Skin epidermis (tissue), 12 donors: Measurements from ENCODE around the gene MYCBPAP.

Experiments
- H3K27ac ChIP-seq, 21 experiments: fragments of 200-600 bp; sonication (generic) in 11 of 21; one replicate each; pipeline ENCODE4 v1.5.0; 2020; ENCODE audit warnings: mild to moderate bottlenecking in 3 of 21, inconsistent platforms in 2 of 21, moderate library complexity in 2 of 21
- H3K4me3 ChIP-seq, 7 experiments: fragments of 200-600 bp; sonication (generic) in 2 of 7; one replicate each; pipeline ENCODE4 v1.5.0; 2020; ENCODE audit warnings: inconsistent platforms in 2 of 7, mild to moderate bottlenecking in 2 of 7, moderate library complexity in 1 of 7

Gene MYCBPAP

GRCh38 chr17:50533720-50534148, 25.5 kb downstream of the MYCBPAP start:
- peak overlapping the region; percentile 22 to 55 (median 36) for H3K4me3 ChIP-seq
- peak overlapping the region in 19 of 21 experiments; percentile 35 to 86 (median 74) for H3K27ac ChIP-seq

GRCh38 chr17:50534222-50534978, 26.2 kb downstream of the MYCBPAP start:
- peak overlapping the region; percentile 22 to 55 (median 36) for H3K4me3 ChIP-seq
- H3K27ac ChIP-seq: peak overlapping the region in 19 of 21 experiments; percentile 35 to 86 (median 74)

- Histone ChIP-seq H3K27ac (peak overlapping the region in 17 of 21 experiments; percentile 40 to 86 (median 74)), H3K4me3 (peak overlapping the region; percentile 1 to 55 (median 36))
These were observed 26.7 kb downstream of the MYCBPAP start for GRCh38 chr17:50534979-50535326.

- Histone ChIP-seq H3K27ac (peak overlapping the region in 5 of 21 experiments; percentile 74 to 85 (median 84)), H3K4me3 (peak overlapping the region in 4 of 7 experiments; percentile 36 to 55 (median 39))
These were observed 27.2 kb downstream of the MYCBPAP start for GRCh38 chr17:50535407-50535806.

GRCh38 chr17:50536683-50537646, 28.7 kb downstream of the MYCBPAP start:
- H3K27ac ChIP-seq: no peak overlapping the region

GRCh38 chr17:50537721-50538548, 29.7 kb downstream of the MYCBPAP start:
- Histone ChIP-seq H3K4me3 (no peak overlapping the region), H3K27ac (no peak overlapping the region)

More at GRCh38 chr17:50536683-50537646, 28.7 kb downstream of the MYCBPAP start:
- no peak overlapping the region for H3K4me3 ChIP-seq

- Histone ChIP-seq H3K4me3 (no peak overlapping the region), H3K27ac (peak overlapping the region in 1 of 21 experiments; percentile 46)
These were observed 30.5 kb downstream of the MYCBPAP start for GRCh38 chr17:50538549-50539410.

GRCh38 chr17:50539762-50540559, 31.7 kb downstream of the MYCBPAP start:
- Histone ChIP-seq H3K4me3 (no peak overlapping the region), H3K27ac (peak overlapping the region in 4 of 21 experiments; percentile 13 to 29 (median 16))

- peak overlapping the region in 10 of 21 experiments; percentile 17 to 80 (median 76) for H3K27ac ChIP-seq
- peak overlapping the region in 2 of 7 experiments; percentile 44 to 52 for H3K4me3 ChIP-seq
These were observed 32.5 kb downstream of the MYCBPAP start for GRCh38 chr17:50540560-50541401.

GRCh38 chr17:50541402-50541715, 33.1 kb downstream of the MYCBPAP start:
- H3K27ac ChIP-seq: peak overlapping the region in 19 of 21 experiments; percentile 29 to 83 (median 75)

GRCh38 chr17:50541716-50542688, 33.8 kb downstream of the MYCBPAP start:
- H3K4me3 ChIP-seq: peak overlapping the region; percentile 40 to 57 (median 46)
- peak overlapping the region in 20 of 21 experiments; percentile 29 to 83 (median 74) for H3K27ac ChIP-seq

More at GRCh38 chr17:50541402-50541715, 33.1 kb downstream of the MYCBPAP start:
- H3K4me3 ChIP-seq: peak overlapping the region; percentile 40 to 57 (median 46)

GRCh38 chr17:50542795-50543774, 34.8 kb downstream of the MYCBPAP start:
- Histone ChIP-seq H3K4me3 (peak overlapping the region in 1 of 7 experiments; percentile 52), H3K27ac (peak overlapping the region in 10 of 21 experiments; percentile 3 to 83 (median 76))

GRCh38 chr17:50544516-50544915, 36.3 kb downstream of the MYCBPAP start:
- no peak overlapping the region for H3K4me3 ChIP-seq
- H3K27ac ChIP-seq: no peak overlapping the region

GRCh38 chr17:50545311-50545710, 37.1 kb downstream of the MYCBPAP start:
- Histone ChIP-seq H3K27ac (no peak overlapping the region), H3K4me3 (no peak overlapping the region)
